GM18499 (cell line): ENCODE data around the gene SMOC2.

Experiments used
- ATAC-seq: cut with Tn5 transposase; IDR thresholded peaks from one replicate; pipeline ENCODE4 v1.9.1; 2021; ENCODE audit warnings: moderate number of reproducible peaks; ENCODE audit not compliant: insufficient read depth, unreplicated experiment

SMOC2 gene, protein sequence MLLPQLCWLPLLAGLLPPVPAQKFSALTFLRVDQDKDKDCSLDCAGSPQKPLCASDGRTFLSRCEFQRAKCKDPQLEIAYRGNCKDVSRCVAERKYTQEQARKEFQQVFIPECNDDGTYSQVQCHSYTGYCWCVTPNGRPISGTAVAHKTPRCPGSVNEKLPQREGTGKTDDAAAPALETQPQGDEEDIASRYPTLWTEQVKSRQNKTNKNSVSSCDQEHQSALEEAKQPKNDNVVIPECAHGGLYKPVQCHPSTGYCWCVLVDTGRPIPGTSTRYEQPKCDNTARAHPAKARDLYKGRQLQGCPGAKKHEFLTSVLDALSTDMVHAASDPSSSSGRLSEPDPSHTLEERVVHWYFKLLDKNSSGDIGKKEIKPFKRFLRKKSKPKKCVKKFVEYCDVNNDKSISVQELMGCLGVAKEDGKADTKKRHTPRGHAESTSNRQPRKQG

DNA sequence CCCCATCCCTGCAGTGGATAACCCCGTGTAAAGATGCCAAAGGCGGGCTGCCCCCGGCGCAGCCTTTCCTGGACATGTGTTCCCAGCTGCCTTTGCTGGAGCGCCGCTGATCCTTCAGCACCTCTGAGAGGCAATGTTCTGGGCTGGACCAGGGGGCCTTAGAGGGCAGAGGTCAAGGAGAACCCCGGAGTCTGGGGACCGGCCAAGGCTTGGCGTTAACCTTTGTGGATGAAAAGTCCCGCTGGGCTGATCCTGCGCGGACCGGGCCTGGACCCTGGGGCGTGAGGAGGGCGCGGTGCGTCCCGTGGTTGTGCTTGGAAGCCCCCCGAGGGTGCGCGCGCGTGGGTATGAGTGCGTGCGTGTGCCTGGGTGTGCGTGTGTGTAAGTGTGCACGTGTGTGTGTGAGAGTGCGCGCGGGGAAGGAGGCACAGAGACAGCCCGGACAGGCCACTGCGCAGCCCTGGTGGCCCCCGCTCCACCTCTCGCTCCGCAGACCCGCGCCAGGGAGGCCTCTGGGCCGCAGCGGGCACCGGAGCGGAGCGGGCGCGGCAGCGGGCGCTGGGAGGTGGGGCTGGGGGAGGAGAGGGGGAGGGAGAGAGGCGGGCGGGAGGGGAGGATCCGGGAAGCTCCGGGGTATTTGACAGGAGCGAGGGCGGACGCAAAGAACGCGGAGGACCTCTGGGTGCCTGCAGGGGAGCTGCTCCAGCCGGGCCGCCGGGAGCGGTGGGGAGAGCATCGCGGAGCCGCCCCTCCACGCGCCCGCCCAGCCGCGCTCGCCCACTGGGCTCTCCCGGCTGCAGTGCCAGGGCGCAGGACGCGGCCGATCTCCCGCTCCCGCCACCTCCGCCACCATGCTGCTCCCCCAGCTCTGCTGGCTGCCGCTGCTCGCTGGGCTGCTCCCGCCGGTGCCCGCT is at the start of gene SMOC2:
SMOC2 (plus strand) TSS at position 665 of the 914 bp plus-strand sequence; CDS start at position 852, 187 bp downstream.
- no peak for ATAC-seq

DNA sequence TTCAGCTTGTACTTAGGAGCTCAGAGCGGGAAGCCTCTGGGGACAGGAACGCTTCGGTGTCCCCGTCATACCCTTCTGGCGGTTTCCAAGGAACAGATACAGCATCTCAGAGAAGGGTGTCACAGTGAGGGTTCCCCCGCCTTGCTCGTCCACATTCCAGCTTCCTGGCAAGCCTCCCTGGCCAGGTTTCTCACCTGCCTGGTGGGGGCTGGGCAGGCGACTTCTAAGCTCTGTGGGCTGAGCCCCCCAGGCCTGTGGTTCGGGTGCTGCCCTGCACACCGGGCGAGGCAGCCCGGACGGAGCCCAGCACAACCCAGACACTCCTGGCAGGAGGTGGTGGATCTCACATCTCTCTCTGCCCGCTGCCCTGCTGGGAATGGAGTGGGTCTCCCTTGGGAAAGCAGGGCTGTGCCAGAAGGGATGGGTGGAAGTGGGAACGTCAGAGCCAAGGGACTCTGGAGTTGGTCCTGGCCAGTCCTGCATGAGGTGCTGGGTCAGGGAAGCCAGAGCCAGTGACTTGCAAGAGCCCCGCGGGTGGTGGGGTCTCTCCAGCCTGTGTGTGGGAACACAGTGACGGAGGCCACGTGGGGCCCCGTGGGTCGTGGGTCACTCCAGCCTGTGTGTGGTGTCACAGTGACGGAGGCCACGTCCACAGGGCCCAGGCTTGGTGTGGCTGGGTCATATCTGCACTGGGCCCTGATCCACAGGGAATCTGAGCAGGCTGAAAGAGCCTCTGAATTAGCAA is 47.7 kb upstream of the SMOC2 start:
- no peak for ATAC-seq

DNA sequence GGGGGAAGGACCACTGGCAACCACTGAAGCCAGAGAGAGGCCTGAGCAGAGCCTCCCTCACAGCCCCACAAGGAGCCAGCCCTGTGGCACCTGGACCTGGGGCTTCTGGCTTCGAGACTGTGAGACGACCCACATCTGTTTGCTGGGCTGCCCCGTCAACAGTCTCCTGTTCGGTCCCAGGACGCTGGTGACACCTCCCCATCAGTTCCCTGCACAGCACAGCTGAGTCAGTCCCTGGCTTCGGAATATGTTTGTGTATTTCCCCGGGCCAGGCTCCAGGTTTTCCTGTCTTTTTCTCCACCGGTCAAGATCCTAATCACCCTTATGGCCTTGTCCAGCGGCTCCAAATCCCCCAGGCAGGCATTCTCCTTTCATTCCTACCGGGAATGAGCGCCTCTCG is 46.4 kb upstream of the SMOC2 start:
- no peak for ATAC-seq

DNA sequence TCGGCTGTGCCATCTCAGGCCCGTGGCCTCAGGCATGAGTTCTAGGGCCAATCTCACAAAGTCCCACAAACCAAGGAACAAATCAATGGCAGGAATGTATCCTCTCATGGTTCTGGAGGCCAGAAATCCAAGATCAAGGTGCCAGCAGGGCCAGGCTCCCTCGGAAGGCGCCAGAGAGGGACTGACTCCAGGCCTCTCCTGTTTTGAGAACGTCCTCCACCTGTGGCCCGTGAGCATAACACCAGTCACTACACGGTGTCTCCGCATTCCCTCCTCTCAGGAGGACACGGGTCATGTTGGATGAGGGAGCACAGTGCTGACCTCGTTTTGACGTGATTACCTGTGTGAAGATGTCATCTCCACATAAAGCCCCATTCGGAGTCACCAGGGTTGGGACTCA is 45.0 kb upstream of the SMOC2 start:
- ATAC-seq, result no peak

DNA sequence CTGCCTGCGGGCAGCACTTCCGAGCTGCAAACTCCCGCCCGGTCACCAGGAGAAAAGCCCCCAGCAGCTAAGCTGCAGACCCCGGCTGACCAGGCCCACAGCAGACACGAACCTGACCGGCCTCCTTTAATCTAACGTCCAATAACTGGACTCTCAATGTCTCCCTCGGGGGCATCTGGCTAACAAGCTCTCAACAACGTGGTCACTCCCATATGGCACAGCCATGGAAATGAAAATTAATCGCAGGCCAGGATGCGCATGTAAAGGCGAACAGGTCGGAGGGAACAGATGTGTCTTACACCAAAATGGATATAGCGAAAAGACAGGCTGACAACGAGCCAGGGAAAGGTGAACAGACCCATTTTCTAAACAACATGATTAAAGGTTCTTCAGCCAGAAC is 44.4 kb upstream of the SMOC2 start:
- no peak for ATAC-seq

DNA sequence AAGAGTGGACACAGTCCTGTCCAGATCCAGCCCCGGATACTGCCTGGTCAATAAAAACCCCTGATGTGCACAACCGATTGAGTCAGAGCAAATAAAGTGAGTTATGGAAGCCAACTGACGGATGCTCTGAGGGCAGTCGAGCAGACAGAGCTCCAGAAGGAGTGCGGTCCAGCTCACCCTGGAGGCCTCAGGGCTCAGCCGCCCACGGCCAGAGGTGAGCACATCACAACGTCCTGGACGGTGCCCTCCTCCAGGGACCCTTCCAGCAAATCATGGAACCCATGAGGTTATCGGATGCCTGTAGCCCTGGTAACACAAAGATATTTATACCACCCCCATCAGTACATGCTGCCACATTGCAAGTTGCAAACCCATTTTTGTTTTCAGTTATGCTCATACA is 44.0 kb upstream of the SMOC2 start:
- no peak for ATAC-seq

DNA sequence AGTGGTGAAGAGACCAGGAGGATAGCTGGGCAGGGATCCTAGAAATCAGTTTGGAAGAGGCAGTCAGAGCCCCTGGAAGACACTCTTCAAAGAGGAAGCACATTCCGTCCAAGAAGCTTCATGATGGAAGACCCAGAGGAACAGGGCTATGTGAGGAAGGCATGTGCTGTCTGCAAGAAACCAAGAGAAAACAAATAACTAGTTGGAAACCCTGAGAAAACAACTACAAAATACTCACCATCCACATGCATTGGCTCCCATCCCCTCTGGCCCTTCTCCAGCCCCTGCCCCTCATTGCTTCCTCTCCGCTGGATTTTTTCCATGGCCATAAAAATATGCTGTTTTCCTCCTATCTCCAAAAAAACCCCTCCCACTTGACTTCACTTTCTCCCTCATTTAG is 40.9 kb upstream of the SMOC2 start:
- ATAC-seq, result no peak

DNA sequence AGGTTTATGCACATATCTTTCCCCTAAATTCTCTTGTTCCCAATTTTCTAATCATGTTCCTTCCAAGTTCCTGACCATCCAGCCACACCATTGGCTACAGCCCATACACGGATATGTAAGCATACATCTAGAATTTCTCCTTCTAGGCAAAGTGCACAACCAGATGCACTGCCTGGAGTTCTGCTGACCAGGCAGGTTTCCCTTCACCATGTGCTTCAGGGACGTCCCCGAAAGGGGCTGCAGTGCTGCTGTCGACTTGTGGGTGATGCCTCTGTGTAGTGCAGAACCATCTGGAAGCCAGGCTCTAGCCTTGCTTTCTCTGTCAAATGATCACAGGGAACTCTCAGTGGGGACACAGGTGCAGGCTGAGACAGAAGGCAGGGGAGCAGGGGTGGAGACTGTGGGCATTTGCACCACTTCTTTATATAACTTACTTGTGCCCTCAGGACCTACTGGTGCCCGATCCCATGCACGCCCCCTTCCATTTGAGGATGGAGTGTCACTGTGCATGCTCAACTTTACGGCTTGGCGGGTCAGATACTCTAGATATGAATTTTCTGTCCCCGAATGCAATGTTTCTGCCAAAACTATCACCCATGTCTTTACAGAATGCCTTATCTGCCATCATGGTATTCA is 37.5 kb upstream of the SMOC2 start:
- ATAC-seq, result no peak

DNA sequence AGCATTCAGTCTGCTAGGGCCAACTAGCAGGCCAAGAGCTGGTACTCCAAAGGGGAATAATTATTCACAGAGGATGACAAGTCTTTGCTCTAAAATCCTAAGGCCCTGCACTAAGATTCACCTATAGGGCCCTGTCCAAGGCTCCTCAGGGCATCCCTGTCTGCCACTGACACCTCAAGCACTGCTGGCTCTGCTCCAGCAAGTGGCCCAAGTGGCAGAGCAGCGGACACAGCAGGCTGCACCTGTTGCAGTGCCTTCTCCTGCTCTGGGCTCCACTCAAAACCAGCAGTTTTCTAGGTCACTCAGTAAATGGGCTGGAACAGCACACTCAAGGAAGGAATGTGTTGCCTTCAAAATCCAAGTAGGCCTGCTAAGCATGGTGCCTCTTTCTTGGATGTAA is 36.4 kb upstream of the SMOC2 start:
- no peak for ATAC-seq

DNA sequence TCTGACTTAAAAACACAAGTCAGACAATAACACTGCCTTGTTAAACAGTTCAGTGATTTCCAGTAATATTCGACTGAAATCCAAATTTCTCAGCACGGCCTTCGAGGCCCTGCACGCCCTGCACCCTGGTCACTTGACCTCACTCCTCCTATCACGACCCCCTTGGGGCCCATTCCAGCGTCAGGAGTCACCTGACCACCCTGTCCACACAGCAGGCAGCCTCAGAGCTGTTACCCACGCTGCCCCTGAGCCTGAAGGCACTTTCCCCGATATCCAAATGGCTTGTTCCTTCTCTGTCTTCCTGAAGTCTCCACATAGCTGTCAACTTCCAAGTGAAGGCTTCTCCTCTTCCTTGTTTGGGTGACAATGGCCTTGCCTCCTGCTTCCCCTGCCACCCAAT is 33.1 kb upstream of the SMOC2 start:
- no peak for ATAC-seq

DNA sequence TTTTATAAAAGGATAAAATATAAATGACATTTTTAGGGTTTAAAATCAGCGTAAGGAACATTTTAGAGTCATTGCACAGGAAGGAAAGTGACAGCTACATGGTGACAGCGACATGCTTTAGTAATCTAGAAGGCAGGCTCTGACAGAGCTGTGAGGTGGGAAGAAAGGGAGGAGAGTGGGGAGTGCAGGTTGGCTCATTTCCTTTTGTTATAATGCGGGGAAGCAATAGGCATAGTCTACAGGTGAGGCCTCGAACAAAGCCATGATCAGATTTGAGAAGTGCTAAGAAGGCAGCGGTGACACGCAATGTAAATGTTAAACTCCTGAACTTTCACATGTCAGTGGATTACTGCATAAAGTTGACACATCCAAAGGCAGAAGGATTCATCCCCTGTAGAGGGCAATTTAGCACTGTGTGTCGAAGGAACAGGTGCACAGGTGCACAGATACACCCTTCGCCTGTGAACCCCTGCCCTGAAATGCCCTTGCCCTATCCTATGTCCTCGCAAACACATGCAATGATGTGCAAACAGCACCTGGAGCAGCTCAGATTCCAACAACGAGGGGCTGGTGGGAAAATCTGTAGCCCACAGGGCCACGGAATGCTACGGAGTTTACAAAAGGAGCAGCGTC is 32.4 kb upstream of the SMOC2 start:
- no peak for ATAC-seq

DNA sequence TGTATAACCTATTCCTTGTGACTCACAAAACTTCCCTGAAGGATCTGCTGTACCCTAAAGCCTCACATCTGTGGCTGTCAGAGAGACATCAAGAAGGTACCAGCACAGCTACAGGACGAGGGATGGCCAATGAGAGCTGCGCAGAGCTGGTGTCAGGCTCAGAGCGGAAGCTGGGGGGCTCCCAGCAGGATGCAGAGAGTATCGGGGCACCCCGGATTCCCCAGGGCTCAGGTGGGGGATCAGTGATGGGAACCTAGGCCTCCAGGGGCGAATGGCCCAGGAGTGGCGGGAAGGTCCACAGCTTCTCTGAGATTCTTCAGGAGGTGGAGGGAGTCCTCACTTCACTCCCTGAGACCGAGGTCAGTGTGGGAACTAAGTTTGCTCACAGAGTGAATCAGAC is 30.9 kb upstream of the SMOC2 start:
- ATAC-seq, result no peak

DNA sequence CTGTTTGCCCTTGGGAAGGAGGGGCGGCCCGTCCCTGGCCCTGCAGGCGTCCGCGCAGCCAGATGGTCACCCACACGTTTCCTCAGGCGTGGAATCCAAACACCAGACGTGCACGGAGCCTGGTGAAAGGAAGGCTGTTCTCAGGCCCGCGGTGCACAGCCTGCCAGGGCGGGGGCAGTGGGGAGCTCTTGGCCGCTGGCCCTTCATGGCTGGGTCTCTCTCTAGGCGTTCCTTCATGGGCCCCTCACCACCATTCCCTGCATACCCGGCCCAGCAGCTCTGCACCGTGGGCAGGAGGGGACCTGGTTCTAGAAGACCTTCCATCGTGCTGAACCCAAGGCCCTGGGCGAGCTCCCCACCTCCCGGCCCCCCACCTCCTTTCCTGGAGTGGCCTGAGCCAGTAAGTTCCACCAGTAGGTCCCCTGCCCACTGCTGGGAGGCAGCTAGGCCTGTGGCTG is 30.4 kb upstream of the SMOC2 start:
- no peak for ATAC-seq

DNA sequence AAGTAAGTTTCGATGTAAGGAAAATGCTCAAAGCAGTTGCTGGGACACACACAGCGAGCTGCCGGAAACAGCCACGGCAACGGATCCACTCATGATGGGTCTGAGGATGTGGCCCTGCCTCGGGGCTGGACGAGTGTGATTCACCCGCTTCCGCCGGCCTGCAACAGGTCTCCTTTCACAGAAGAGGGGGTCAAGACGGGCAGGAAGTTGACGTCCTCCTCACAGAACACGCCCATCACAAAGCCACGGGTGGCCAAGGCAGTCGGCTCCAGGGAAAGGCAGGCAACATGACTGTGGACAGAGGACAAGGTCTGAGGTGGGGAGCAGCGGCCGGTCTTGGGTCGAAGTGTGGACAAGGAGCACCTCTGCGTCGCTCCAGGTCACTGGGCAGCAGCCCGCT is 29.9 kb upstream of the SMOC2 start:
- ATAC-seq, result no peak

DNA sequence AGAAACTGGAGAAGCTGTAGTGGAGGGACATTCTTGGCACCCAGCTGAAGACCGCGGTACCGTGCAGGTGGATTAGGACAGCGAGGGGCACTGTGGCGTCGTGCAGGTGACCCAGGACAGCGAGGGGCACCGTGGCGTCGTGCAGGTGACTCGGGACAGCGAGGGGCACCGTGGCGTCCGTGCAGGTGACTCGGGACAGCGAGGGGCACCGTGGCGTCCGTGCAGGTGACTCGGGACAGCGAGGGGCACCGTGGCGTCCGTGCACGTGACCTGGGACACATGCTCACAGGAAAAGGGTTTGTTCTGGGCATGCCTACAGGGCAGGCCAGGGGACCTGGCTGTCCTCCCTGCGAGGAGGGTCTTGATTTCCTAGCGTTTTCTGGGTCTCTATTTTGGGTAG is 29.2 kb upstream of the SMOC2 start:
- ATAC-seq, result no peak

DNA sequence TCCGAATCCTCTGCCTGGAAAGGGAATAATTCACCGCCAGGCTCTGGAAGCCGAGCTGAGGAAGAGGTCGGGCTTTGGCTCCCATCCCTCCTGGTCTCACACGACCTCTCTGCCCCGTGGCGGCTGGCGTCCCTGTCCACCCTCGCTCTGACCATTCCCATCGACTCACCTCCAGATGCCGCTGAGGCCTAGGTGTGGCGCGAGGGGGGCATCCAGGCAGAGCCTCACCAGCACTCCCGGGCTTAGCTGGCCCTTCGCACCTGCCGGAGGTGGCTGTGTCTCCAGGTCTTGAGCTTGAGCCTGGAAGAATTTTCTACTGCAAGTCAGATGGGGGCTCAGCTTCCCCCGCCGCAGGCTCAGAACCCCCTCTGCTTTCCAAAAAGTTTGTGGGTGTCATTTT is 28.5 kb upstream of the SMOC2 start:
- ATAC-seq, result no peak

DNA sequence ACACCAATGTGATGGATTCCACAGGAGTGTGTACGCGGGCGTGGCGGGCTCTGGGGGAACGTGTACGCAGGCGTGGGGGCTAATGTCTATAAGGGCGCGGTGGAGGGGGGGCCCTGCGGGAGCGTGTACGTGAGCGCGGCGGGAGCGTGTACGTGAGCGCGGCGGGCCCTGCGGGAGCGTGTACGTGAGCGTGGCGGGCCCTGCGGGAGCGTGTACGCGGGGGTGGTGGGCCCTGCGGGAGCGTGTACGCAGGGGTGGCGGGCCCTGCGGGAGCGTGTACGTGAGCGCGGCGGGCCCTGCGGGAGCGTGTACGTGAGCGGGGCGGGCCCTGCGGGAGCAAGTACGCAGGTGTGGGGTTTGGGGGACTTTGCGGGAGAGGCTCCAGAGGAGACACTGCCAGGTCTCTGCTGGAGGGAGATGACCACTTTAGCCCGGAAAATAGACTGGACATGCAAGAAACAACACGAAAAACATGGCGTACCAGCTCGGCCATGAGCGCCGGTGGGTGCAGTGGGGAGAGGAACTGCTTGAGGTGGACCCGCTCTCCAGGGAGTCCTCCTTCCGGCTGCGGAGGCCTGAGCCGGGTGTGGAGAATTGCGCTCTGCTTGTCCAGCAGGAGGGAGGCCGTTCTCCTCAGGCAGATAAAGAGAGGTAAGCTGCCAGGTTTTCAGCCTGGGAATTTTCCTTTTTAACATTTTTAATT is 27.8 kb upstream of the SMOC2 start:
- no peak for ATAC-seq

DNA sequence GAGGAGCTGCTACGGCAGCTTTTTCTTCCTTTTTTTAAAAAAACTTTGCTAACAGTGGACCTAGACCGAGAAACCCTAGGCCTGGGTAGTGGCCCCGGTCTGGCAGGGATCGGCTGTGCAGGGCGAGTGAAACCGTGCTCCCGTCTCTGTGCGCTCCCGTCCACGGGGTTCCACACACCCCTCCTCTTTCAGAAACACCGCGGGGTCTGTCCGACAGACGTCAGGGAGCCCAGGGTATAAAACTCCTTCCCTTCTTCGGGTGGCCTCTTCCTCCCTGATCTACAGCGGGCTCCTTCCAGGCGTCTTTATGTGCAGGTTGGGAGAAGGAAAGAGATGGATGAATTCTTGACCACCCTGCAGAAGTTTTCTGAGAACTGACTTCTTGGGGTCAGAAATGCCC is 27.1 kb upstream of the SMOC2 start:
- ATAC-seq, result no peak
